IPS-18a (cell line): ENCODE measurements around the gene KLRD1.
"Not testable (repeated sequence)": the region's sequence is repeated elsewhere in the genome, so short reads cannot be mapped to it uniquely, and the experiment has no call there.

Experiments
- H3K27ac ChIP-seq: one replicate; pipeline ENCODE4 v1.5.1; 2013; ENCODE audit warnings: low read length
- H3K27me3 ChIP-seq: one replicate; pipeline ENCODE4 v1.6.1; 2013; ENCODE audit warnings: mild to moderate bottlenecking, low read length; ENCODE audit not compliant: control insufficient read depth, insufficient read depth
- H3K36me3 ChIP-seq: one replicate; pipeline ENCODE4 v1.6.1; 2013; ENCODE audit warnings: low read depth, low read length; ENCODE audit not compliant: control insufficient read depth
- H3K4me1 ChIP-seq: one replicate; pipeline ENCODE4 v1.6.1; 2013; ENCODE audit warnings: low read depth, low read length; ENCODE audit not compliant: control insufficient read depth
- H3K4me3 ChIP-seq: one replicate; pipeline ENCODE4 v1.5.1; 2013; ENCODE audit warnings: low read length
- H3K9ac ChIP-seq: one replicate; pipeline ENCODE4 v1.6.1; 2013; ENCODE audit warnings: mild to moderate bottlenecking, low read length, moderate library complexity
- H3K9me3 ChIP-seq: one replicate; pipeline ENCODE4 v1.6.1; 2013; ENCODE audit warnings: low read depth, low read length; ENCODE audit not compliant: control insufficient read depth

The KLRD1 gene

DNA sequence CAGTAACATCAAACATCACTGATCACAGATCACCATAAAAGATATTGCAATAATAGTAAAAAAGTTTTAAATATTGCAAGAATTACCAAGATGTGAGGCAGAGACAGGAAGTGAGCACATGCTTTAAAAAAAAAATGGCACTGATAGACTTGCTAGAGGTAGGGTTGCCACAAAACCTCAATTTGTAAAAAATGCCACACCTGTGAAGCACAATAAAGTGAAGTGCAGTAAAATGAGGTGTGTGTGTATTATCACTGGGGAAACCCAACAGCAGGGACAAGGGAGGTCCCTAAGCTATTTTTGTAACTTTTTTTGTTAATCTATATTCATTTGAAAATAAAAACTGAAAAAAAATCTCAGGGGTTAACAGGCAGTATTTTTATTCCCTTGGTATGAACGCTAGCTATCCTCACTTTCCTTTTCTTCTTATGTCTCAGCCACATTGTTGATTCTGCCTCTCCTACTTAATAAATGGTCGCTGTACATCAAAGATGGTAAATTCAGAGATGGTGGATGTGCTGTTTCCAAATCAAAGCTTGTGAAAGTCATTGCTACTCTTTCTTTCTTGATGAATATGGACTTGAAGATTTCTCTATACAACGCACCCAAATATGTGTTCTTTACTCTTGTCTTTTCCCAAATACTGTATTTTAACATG, 14.0 kb upstream of the KLRD1 start:
- H3K27ac ChIP-seq = no peak overlapping the region

GRCh38 chr12:10301103-10301502, 6.6 kb upstream of the KLRD1 start:
- no peaks in the 10 kb centered on the region for H3K4me1 ChIP-seq
- peaks cover 8% of the 10 kb centered on the region for H3K9me3 ChIP-seq
- H3K27me3 ChIP-seq = no peaks in the 10 kb centered on the region
- H3K9ac ChIP-seq = no peak overlapping the region
- no peak overlapping the region for H3K4me3 ChIP-seq
- no peaks in the 10 kb centered on the region for H3K36me3 ChIP-seq
- no peak overlapping the region for H3K27ac ChIP-seq

More for the DNA sequence above, 14.0 kb upstream of the KLRD1 start:
- Histone ChIP-seq H3K9me3 (no peaks in the 10 kb centered on the region), H3K4me1 (no peaks in the 10 kb centered on the region), H3K36me3 (no peaks in the 10 kb centered on the region), H3K4me3 (no peak overlapping the region), H3K9ac (no peak overlapping the region), H3K27me3 (no peaks in the 10 kb centered on the region)

DNA sequence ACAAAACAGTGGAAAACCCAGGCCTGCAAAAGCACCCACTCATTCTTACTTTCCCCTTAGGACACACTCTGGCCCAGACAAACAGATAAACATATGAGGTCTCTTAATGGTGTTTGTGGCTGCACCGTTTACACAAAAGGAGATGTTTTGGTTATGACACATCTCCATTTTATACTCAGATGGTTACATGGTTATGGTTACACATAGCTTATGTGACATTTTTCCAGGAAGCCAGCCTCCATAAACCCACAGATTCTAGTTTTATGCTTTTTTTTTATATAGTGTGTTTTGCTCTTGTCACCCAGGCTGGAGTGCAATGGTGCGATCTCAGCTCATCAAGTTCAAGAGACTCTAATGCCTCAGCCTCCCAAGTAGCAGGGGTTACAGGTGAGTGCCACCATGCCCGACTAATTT, 3.5 kb upstream of the KLRD1 start:
- Histone ChIP-seq H3K9me3 (peaks cover 8% of the 10 kb centered on the region), H3K4me3 (no peak overlapping the region)

DNA sequence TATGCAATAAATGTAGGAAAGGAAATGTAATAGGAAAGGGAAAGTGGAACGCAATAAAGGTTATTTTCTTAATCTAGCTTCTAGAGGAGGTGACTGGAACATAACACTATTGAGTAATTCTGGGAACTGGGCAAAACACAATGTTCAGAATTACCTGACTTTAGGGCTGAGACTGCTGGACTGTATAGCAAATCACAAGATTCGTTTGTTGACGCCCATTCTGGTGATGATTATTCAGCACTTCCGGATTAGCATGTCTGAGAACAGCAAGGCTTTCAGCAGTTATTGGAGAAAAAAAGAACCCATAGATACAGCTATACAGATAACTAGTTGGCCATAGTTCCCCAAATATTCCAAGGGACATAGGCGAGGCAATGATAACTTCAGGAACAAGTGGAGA, 2.3 kb upstream of the KLRD1 start:
- Histone ChIP-seq H3K4me1 (no peaks in the 10 kb centered on the region), H3K27ac (no peak overlapping the region), H3K4me3 (no peak overlapping the region), H3K9me3 (peaks cover 8% of the 10 kb centered on the region), H3K36me3 (no peaks in the 10 kb centered on the region), H3K9ac (no peak overlapping the region), H3K27me3 (no peaks in the 10 kb centered on the region)

More for the DNA sequence above, 3.5 kb upstream of the KLRD1 start:
- Histone ChIP-seq H3K27me3 (no peaks in the 10 kb centered on the region), H3K36me3 (no peaks in the 10 kb centered on the region), H3K4me1 (no peaks in the 10 kb centered on the region), H3K9ac (no peak overlapping the region), H3K27ac (no peak overlapping the region)

DNA sequence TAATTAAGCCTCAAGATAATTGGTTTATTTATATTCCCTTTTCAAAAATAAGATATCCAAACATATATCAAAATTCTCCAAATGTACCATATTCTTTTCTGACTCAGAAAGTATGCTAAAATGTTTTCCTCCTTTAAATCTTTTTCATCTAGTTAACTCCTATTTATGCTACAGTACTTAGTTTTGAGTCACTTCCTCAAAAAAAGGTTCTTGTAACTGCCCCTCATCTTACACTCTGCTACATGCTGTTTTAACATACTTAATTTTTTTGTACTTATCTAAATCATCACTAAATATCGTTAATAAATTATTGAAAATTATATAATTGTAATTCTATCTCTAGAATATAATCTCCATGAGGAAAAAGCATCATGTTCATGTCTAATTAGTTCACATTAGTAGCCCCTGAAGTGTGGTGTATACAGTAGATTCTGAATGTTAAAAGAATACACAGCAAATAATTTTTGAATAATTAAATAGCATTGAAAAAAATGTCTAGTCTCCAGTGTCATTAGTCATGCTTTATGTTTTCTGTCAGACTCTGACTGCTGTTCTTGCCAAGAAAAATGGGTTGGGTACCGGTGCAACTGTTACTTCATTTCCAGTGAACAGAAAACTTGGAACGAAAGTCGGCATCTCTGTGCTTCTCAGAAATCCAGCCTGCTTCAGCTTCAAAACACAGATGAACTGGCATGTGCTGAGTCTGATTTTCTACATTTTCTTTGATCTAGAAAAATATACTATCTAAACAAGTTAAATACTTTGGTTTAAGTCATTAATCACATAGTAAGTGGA, 3.5 kb downstream of the KLRD1 start:
- Histone ChIP-seq H3K27ac (no peak overlapping the region), H3K36me3 (no peaks in the 10 kb centered on the region), H3K9me3 (no peaks in the 10 kb centered on the region), H3K4me3 (no peak overlapping the region), H3K27me3 (no peaks in the 10 kb centered on the region), H3K9ac (no peak overlapping the region), H3K4me1 (no peaks in the 10 kb centered on the region)

DNA sequence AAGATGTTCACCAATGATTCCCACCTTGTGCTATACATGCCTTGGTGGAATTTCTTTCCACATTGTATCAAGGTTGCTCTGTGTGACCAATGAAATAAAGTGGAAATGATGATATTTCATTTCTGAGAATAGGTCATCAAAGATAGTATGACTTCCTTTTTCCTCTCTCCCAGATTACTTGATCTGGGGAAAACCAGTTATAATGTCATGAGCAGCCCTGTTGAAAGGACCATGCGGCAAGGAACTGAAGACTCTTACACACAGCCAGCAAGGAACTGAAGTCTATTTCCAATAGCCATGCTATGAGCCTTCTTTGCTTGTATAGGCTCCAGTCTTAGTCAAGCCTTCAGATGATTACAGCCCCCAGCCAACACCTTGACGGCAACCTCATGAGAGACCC, 11.7 kb downstream of the KLRD1 start:
- H3K4me3 ChIP-seq = no peak overlapping the region
- H3K36me3 ChIP-seq = no peaks in the 10 kb centered on the region
- no peak overlapping the region for H3K9ac ChIP-seq
- no peak overlapping the region for H3K27ac ChIP-seq
- H3K27me3 ChIP-seq = no peaks in the 10 kb centered on the region
- H3K4me1 ChIP-seq = no peaks in the 10 kb centered on the region
- H3K9me3 ChIP-seq = no peaks in the 10 kb centered on the region

DNA sequence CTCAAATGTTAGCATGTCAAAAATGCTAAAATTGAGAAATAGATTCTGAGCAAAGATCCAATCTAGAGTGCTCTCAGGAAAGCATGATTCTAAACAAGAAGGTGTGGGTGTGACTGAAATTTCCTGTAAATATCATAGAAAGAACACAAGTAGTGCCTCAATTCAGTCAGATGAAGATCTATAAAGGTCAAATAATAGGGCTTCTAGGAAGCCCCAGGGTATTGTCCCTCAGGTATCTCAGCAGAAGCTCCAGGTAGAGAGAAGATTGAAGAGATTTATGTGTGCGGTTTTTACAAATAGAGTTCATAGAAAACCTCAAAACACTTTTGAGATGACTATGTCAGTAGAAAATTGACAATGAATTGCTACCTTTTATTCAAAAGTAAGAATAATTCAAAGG, 13.0 kb downstream of the KLRD1 start:
- no peaks in the 10 kb centered on the region for H3K9me3 ChIP-seq
- no peak overlapping the region for H3K4me3 ChIP-seq
- H3K4me1 ChIP-seq = no peaks in the 10 kb centered on the region
- no peaks in the 10 kb centered on the region for H3K27me3 ChIP-seq
- H3K9ac ChIP-seq = no peak overlapping the region
- no peaks in the 10 kb centered on the region for H3K36me3 ChIP-seq
- H3K27ac ChIP-seq = no peak overlapping the region

- not testable (repeated sequence) for H3K9me3 ChIP-seq, H3K9ac ChIP-seq, H3K27ac ChIP-seq
Observed at GRCh38 chr12:10328691-10329090, 21.0 kb downstream of the KLRD1 start.

DNA sequence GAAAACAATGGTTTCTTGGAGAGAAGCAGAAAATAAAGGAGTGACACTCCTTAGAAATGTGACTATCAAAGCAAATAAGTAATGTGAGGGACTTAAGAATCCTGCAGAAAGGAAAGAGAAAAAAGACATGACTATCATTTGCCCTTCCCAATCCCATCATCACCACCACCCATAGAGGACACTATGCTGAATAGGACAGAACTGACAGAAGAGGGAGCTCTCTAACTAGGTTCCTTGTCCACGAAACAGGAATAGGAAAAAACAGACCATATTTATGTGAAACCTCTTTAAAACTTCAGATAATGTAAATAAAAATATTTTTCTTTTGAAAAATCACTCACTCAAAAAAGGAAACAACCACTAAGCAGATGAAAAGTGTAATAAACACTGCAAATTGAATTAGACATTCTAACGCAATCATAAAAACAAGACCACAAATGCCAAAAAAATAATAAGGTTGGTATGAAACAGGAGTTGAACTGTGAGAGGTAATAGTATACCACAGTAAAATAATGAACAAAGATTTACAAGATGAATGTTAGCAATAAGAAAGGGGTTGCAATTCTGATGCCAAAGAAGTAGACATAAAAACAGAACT, 24.1 kb downstream of the KLRD1 start:
- no peaks in the 10 kb centered on the region for H3K9me3 ChIP-seq
- H3K4me3 ChIP-seq = no peak overlapping the region
- no peak overlapping the region for H3K9ac ChIP-seq
- H3K4me1 ChIP-seq = no peaks in the 10 kb centered on the region
- no peaks in the 10 kb centered on the region for H3K27me3 ChIP-seq
- H3K36me3 ChIP-seq = no peaks in the 10 kb centered on the region
- H3K27ac ChIP-seq = no peak overlapping the region

More at GRCh38 chr12:10328691-10329090, 21.0 kb downstream of the KLRD1 start:
- H3K4me3 ChIP-seq, H3K4me1 ChIP-seq, H3K27me3 ChIP-seq, H3K36me3 ChIP-seq: not testable (repeated sequence)

GRCh38 chr12:10336196-10336595, 28.5 kb downstream of the KLRD1 start:
- not testable (repeated sequence) for H3K9ac ChIP-seq, H3K4me1 ChIP-seq, H3K27ac ChIP-seq, H3K27me3 ChIP-seq, H3K36me3 ChIP-seq, H3K9me3 ChIP-seq, H3K4me3 ChIP-seq

- H3K36me3 ChIP-seq, H3K27me3 ChIP-seq, H3K9me3 ChIP-seq, H3K4me1 ChIP-seq, H3K27ac ChIP-seq, H3K9ac ChIP-seq, H3K4me3 ChIP-seq: not testable (repeated sequence)
Observed at GRCh38 chr12:10338470-10338869, 30.8 kb downstream of the KLRD1 start.
